NCI-H345 treated with DMSO at 0.1 percent for 48 hours (cell line): ENCODE data around the gene CUL4B.
"Not testable (repeated sequence)": the region's sequence is repeated elsewhere in the genome, so short reads cannot be mapped to it uniquely, and the experiment has no call there.

ENCODE experiments used
- DNase-seq: peaks from one replicate; lab custom pipeline; 2025; ENCODE audit not compliant: unreplicated experiment; lab: John Stamatoyannopoulos, UW

Gene CUL4B

DNA sequence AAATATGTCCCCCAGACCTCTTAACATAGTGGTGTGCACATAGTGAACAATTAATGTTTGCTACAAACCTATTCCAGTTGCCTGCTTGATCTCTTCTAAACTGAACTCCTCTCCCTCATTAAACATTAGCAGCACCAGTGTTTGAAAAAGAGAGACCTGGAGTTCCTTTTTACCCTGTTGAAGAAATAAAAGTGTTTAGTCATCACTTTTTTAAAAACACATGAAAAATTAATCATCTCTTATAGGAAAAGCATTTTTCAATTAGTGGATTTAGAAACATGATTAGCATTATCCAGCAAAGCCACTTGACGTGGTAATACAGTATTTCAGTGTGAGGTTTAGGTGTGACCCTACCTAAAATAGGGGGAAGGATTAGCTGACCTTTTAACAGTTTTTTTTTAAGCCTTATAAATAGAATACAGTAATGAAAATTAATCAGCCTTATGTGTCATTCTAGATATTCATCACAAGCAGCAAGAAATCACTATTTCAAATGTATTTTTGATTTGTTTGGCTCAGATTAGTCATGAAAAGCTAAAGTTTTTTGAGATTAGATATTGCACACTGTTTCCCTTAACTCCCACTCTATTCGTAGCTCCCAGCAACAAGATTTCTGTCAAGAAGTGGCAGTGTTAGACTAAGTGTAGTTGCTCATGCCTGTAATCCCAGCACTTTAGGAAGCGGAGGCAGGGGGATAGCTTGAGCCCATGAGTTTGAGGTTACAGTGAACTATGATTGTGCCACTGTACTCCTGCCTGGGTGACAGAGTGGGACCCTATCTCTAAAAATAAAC is 26.2 kb downstream of the CUL4B start:
- DNase-seq: no peak

- DNase-seq: no peak
Observed at GRCh38 chrX:120522820-120523219, 37.9 kb downstream of the CUL4B start.

DNA sequence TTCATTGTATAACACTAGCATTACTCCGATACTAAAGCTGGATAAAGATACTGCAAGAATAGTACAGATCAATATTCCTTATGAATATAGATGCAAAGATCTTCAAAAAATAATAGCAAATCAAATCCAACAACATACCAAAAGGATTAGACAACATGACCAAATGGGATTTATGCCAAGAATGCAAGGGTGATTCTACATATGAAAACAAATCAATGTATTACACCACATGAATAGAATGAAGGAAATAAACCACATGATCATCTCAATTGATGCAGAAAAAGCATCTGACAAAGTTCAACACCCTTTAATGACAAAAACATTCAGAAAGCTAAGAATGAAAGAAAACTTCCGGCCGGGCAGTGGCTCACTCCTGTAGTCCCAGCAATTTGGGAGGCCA is 42.8 kb downstream of the CUL4B start:
- DNase-seq: no peak

DNA sequence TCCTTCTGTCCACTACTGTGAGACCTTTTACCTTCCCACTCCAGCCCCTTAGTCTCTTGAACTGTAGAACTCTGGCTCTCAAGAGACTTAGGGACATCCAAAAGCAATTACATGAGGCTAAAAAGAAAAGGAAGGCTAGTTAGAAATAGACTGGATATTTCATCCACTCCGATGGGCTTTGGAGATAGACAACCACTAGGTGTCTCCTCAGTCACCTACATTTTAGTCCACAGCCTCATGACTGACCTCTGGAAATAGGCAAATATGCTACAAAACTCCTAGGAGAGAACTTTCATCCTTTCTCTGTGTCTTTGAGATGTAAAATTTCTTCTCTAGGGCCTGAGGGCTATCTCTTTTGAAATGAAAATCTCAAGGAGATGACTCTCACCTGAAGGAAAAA is 46.5 kb downstream of the CUL4B start:
- DNase-seq: no peak

GRCh38 chrX:120512627-120513026 is 48.1 kb downstream of the CUL4B start:
- DNase-seq: no peak

DNA sequence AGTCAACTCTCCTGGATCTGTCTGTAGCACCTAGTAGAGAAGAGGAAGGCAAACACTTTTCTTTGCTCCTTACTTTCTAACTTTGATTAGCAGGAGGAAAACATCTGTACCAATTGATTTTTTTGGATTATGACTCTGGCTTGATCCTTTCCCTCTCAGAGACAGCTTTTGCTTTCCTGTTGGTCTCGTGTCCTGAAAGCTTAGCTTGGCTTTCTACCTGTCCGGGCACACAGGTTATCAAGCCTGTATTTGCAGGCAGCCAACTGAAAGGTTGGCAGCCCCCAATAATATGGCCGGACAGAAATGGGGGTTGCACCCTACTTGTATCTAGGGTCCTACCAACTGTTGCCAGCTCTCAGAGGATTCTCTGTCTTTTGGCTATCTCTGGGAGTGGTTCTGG is 48.5 kb downstream of the CUL4B start:
- DNase-seq: no peak

- DNase-seq: no peak
Observed at GRCh38 chrX:120504569-120504968, 56.2 kb downstream of the CUL4B start.

DNA sequence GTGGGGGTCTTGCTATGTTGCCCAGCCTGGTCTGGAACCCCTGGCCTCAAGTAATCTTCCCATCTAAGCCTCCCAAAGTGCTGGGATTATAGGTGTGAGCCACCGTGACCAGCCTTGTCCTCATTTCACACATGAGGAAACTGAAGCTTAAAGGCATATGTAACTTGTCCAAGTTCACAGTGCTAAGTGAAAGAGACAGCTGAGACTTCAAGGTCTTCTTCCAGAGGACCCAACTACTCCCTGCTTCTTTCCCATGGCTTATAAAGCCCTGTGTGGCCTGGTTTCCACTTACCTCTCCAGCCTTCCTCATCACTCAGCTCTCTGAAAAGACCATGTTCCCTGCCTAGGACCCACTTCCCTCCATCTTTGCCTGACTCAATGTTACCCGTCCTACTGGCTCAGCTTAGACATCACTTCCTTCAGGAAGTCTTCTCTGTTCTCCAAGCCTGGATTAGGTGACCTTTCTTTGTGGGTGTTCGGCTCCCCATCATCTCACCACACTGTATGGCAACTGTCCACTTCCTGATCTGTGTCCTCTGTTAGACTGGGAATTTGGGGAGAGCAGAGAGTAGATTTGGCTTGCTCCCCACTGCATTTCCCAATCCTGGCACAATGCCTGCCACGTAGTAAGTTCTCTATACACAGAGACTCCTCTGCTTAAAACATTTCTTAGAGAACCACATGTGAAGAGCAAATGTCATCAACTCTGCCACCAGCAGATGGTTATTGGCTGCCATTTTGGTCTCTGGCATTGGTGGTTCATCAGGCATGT is 61.3 kb downstream of the CUL4B start:
- DNase-seq: no peak

- DNase-seq: not testable (repeated sequence)
Observed at GRCh38 chrX:120490119-120490518, 70.6 kb downstream of the CUL4B start.

DNA sequence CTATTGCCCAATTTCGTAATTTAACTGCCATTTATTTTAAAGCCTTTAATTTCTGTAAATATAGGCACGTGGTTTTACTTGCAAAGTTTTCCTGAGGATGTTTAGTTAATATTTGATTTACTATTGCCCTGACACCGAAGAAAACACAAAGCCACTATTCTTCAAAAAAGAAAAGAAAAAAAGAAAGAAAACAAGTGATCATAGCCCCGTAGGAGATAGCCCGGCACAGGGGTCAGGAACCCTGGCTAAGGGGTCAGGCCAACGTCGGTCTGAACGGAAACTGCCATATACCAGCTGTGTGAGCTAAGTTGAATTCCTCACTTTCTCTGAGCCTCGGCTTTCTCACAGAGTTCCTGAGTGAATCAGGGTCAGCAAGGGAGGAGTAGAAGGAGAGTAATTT is 74.0 kb downstream of the CUL4B start:
- DNase-seq: no peak

DNA sequence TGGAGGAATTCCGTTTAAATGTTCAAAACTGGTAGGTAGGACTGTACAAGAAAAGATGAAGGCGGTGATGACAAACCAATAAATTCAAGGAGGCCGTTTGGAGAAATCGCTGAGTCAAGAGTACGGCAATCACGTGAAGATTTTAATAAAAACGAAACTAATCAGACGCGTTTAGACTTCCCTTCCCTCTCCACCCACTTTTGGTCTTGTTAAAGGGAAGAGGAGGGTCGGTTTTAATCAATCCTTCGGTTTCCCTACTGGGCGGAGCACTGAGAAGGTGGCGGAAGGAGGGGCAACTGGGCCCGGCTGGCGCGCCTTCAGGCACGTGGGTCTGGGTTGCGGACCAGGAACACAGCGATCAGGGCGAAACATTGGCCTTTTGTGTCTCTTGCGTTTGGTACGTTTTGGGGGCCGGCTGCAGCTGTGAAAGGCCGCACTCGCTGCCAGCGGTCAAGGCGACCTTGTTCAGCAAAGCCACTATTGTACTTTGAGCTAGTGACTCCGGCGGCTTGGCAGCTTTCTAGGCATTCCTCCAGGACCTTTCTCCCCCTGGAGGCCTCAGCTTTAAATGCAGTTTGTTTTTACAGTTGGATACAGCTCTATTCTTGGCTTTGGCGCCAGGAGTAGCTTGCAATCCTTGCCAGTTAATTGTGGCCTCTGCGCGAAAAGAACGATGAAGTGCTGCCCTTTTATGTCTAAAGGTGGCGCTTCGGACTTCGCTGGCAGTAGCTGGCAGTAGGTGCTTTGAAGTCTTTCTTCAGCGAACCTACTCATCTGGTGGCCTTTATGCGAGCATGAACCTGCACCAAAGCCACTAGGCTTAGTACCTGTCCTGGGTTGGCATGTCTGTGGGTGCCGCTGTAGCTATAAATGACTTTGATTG is 74.9 kb downstream of the CUL4B start:
- peak; percentile 70 for DNase-seq

GRCh38 chrX:120485315-120485637 is 75.5 kb downstream of the CUL4B start:
- no peak for DNase-seq

DNA sequence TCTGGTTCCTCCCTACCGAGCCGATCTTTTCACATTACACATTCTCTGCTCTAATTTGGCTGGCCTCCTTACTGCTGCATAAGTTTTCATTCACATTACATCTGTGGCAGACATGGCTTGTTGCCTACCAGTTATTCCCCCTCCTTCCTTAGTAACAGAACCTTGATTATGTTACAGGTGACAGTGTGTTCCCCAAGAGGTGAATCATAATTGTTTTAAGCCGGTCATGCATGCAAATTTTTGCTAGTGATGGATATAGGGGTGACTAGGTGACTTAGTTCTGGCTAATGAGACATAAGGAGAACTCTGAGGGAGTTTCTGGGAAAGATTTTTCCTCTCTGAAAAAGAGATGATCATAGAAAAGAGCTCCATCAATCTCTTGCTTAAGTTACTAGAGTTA is 83.3 kb downstream of the CUL4B start:
- no peak for DNase-seq

DNA sequence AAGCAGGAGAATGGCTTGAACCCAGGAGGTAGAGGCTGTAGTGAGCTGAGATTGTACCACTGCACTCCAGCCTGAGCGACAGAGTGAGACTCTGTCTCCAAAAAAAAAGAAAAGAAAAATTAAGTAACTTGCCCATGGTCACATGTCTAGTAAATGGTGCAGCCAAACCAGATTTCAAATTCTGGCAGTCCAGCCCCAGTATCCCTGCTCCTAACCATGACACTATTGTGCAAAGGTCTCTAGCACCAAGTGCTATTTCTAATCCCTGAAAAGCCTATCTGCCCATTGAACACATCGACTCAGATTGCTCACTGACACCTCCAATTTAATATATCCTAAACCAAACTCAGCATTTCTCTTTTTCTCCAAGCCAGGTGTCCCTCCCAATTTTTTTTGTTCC is 84.0 kb downstream of the CUL4B start:
- no peak for DNase-seq

DNA sequence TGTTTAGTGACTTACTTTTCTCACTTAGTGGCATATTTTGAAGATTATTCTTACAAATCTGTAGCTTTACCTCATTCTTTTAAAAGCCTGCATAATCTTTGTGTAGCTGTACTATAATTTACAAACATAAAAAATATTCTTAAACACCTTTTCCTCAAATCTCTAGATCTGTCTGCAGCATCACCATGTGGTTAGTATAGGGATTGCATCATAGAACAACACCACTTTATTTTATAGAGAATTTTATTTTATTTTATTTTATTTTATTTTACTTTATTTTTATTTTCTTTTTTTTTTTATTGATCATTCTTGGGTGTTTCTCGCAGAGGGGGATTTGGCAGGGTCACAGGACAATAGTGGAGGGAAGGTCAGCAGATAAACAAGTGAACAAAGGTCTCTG is 85.3 kb downstream of the CUL4B start:
- not testable (repeated sequence) for DNase-seq
